ENCODE results near the gene SCGN. TPM values are rescaled to one million over a fixed set of nuclear protein-coding genes. Genes with fewer than 3 reads are reported as not detected.

Gene SCGN
- total RNA-seq, 3 donors from 2014 or later: not detected

- no peaks in the 10 kb centered on the region for H3K4me1 Mint-ChIP-seq (ENCODE audit: low read depth)
- H3K9me3 Mint-ChIP-seq: no peaks in the 10 kb centered on the region
- DNase-seq: no peak
- H3K36me3 Mint-ChIP-seq (ENCODE audit: insufficient read depth): no peaks in the 10 kb centered on the region
- H3K27me3 Mint-ChIP-seq (ENCODE audit: low read depth): peaks cover 8% of the 10 kb centered on the region
- no peak for ATAC-seq
- H3K4me3 Mint-ChIP-seq: no peak overlapping the region
Observed at GRCh38 chr6:25709761-25710160, 57.7 kb downstream of the SCGN start.

GRCh38 chr6:25710287-25710686 is 58.3 kb downstream of the SCGN start:
- no peak overlapping the region for H3K4me3 Mint-ChIP-seq
- ATAC-seq: no peak

GRCh38 chr6:25713824-25714223 is 61.8 kb downstream of the SCGN start:
- H3K9me3 Mint-ChIP-seq: no peaks in the 10 kb centered on the region
- no peak overlapping the region for H3K4me3 Mint-ChIP-seq
- ATAC-seq: no peak
- H3K36me3 Mint-ChIP-seq (ENCODE audit: insufficient read depth): no peaks in the 10 kb centered on the region
- no peaks in the 10 kb centered on the region for H3K4me1 Mint-ChIP-seq (ENCODE audit: low read depth)
- peaks cover 2% of the 10 kb centered on the region for H3K27me3 Mint-ChIP-seq (ENCODE audit: low read depth)
- no peak for DNase-seq

More at GRCh38 chr6:25710287-25710686, 58.3 kb downstream of the SCGN start:
- Mint-ChIP-seq H3K9me3 (no peaks in the 10 kb centered on the region), H3K4me1 (ENCODE audit: low read depth) (no peaks in the 10 kb centered on the region), H3K27me3 (ENCODE audit: low read depth) (peaks cover 8% of the 10 kb centered on the region), H3K36me3 (ENCODE audit: insufficient read depth) (no peaks in the 10 kb centered on the region)
- no peak for DNase-seq

GRCh38 chr6:25714765-25715164 is 62.8 kb downstream of the SCGN start:
- H3K27me3 Mint-ChIP-seq (ENCODE audit: low read depth): peaks cover 2% of the 10 kb centered on the region
- no peak for ATAC-seq
- DNase-seq: no peak
- H3K36me3 Mint-ChIP-seq (ENCODE audit: insufficient read depth): no peaks in the 10 kb centered on the region
- no peak overlapping the region for H3K4me3 Mint-ChIP-seq
- no peaks in the 10 kb centered on the region for H3K9me3 Mint-ChIP-seq
- no peaks in the 10 kb centered on the region for H3K4me1 Mint-ChIP-seq (ENCODE audit: low read depth)

GRCh38 chr6:25715794-25716193 is 63.8 kb downstream of the SCGN start:
- no peaks in the 10 kb centered on the region for H3K9me3 Mint-ChIP-seq
- H3K4me3 Mint-ChIP-seq: no peak overlapping the region
- ATAC-seq (no peak), DNase-seq (no peak)
- H3K27me3 Mint-ChIP-seq (ENCODE audit: low read depth): peaks cover 2% of the 10 kb centered on the region
- no peaks in the 10 kb centered on the region for H3K4me1 Mint-ChIP-seq (ENCODE audit: low read depth)
- H3K36me3 Mint-ChIP-seq (ENCODE audit: insufficient read depth): no peaks in the 10 kb centered on the region

- DNase-seq (no peak), ATAC-seq (no peak)
- Mint-ChIP-seq H3K9me3 (no peaks in the 10 kb centered on the region), H3K36me3 (ENCODE audit: insufficient read depth) (no peaks in the 10 kb centered on the region), H3K4me3 (no peak overlapping the region), H3K27me3 (ENCODE audit: low read depth) (peaks cover 4% of the 10 kb centered on the region), H3K4me1 (ENCODE audit: low read depth) (no peaks in the 10 kb centered on the region)
Observed at GRCh38 chr6:25717866-25718740, 66.1 kb downstream of the SCGN start.

GRCh38 chr6:25726122-25726911 is 74.3 kb downstream of the SCGN start:
- Mint-ChIP-seq H3K27me3 (ENCODE audit: low read depth) (peaks cover 32% of the 10 kb centered on the region), H3K4me3 (no peak overlapping the region), H3K9me3 (no peaks in the 10 kb centered on the region), H3K36me3 (ENCODE audit: insufficient read depth) (no peaks in the 10 kb centered on the region), H3K4me1 (ENCODE audit: low read depth) (no peaks in the 10 kb centered on the region)
- no peak for DNase-seq
- ATAC-seq: no peak

GRCh38 chr6:25727028-25727427 is 75.0 kb downstream of the SCGN start:
- Mint-ChIP-seq H3K9me3 (no peaks in the 10 kb centered on the region), H3K4me1 (ENCODE audit: low read depth) (no peaks in the 10 kb centered on the region), H3K36me3 (ENCODE audit: insufficient read depth) (no peaks in the 10 kb centered on the region), H3K27me3 (ENCODE audit: low read depth) (peaks cover 36% of the 10 kb centered on the region), H3K4me3 (no peak overlapping the region)
- DNase-seq: no peak
- ATAC-seq: no peak

GRCh38 chr6:25730907-25731306 is 78.9 kb downstream of the SCGN start:
- DNase-seq: no peak
- Mint-ChIP-seq H3K27me3 (ENCODE audit: low read depth) (peaks cover 50% of the 10 kb centered on the region), H3K4me3 (no peak overlapping the region), H3K36me3 (ENCODE audit: insufficient read depth) (no peaks in the 10 kb centered on the region), H3K4me1 (ENCODE audit: low read depth) (no peaks in the 10 kb centered on the region), H3K9me3 (no peaks in the 10 kb centered on the region)
- ATAC-seq: no peak

- H3K4me1 Mint-ChIP-seq (ENCODE audit: low read depth): no peaks in the 10 kb centered on the region
- DNase-seq: no peak
Observed at GRCh38 chr6:25731721-25732120, 79.7 kb downstream of the SCGN start.

GRCh38 chr6:25732468-25733198 is 80.6 kb downstream of the SCGN start:
- ATAC-seq (no peak), DNase-seq (no peak)
- Mint-ChIP-seq H3K36me3 (ENCODE audit: insufficient read depth) (no peaks in the 10 kb centered on the region), H3K9me3 (peaks cover 9% of the 10 kb centered on the region), H3K27me3 (ENCODE audit: low read depth) (peaks cover 61% of the 10 kb centered on the region), H3K4me1 (ENCODE audit: low read depth) (no peaks in the 10 kb centered on the region), H3K4me3 (no peak overlapping the region)

More at GRCh38 chr6:25731721-25732120, 79.7 kb downstream of the SCGN start:
- H3K36me3 Mint-ChIP-seq (ENCODE audit: insufficient read depth): no peaks in the 10 kb centered on the region
- peaks cover 3% of the 10 kb centered on the region for H3K9me3 Mint-ChIP-seq
- H3K4me3 Mint-ChIP-seq: no peak overlapping the region
- peaks cover 53% of the 10 kb centered on the region for H3K27me3 Mint-ChIP-seq (ENCODE audit: low read depth)
- ATAC-seq: no peak

GRCh38 chr6:25735261-25735660 is 83.2 kb downstream of the SCGN start:
- Mint-ChIP-seq H3K4me1 (ENCODE audit: low read depth) (no peaks in the 10 kb centered on the region), H3K27me3 (ENCODE audit: low read depth) (peaks cover 54% of the 10 kb centered on the region)
- DNase-seq: no peak

GRCh38 chr6:25743868-25744267 is 91.9 kb downstream of the SCGN start:
- no peak overlapping the region for H3K4me3 Mint-ChIP-seq
- peaks cover 8% of the 10 kb centered on the region for H3K27me3 Mint-ChIP-seq (ENCODE audit: low read depth)
- DNase-seq (no peak), ATAC-seq (no peak)
- H3K36me3 Mint-ChIP-seq (ENCODE audit: insufficient read depth): no peaks in the 10 kb centered on the region
- no peaks in the 10 kb centered on the region for H3K4me1 Mint-ChIP-seq (ENCODE audit: low read depth)
- H3K9me3 Mint-ChIP-seq: no peaks in the 10 kb centered on the region

More at GRCh38 chr6:25735261-25735660, 83.2 kb downstream of the SCGN start:
- Mint-ChIP-seq H3K9me3 (peaks cover 11% of the 10 kb centered on the region), H3K4me3 (no peak overlapping the region), H3K36me3 (ENCODE audit: insufficient read depth) (no peaks in the 10 kb centered on the region)
- ATAC-seq: no peak

- Mint-ChIP-seq H3K9me3 (no peaks in the 10 kb centered on the region), H3K4me1 (ENCODE audit: low read depth) (no peaks in the 10 kb centered on the region), H3K36me3 (ENCODE audit: insufficient read depth) (no peaks in the 10 kb centered on the region), H3K4me3 (no peak overlapping the region), H3K27me3 (ENCODE audit: low read depth) (peaks cover 4% of the 10 kb centered on the region)
- DNase-seq: no peak
- ATAC-seq: no peak
Observed at GRCh38 chr6:25745836-25746235, 93.8 kb downstream of the SCGN start.
